ENCODE data around the gene ITPR1.
"Not testable (repeated sequence)": the region's sequence is repeated elsewhere in the genome, so short reads cannot be mapped to it uniquely, and the experiment has no call there.

The ITPR1 gene

DNA sequence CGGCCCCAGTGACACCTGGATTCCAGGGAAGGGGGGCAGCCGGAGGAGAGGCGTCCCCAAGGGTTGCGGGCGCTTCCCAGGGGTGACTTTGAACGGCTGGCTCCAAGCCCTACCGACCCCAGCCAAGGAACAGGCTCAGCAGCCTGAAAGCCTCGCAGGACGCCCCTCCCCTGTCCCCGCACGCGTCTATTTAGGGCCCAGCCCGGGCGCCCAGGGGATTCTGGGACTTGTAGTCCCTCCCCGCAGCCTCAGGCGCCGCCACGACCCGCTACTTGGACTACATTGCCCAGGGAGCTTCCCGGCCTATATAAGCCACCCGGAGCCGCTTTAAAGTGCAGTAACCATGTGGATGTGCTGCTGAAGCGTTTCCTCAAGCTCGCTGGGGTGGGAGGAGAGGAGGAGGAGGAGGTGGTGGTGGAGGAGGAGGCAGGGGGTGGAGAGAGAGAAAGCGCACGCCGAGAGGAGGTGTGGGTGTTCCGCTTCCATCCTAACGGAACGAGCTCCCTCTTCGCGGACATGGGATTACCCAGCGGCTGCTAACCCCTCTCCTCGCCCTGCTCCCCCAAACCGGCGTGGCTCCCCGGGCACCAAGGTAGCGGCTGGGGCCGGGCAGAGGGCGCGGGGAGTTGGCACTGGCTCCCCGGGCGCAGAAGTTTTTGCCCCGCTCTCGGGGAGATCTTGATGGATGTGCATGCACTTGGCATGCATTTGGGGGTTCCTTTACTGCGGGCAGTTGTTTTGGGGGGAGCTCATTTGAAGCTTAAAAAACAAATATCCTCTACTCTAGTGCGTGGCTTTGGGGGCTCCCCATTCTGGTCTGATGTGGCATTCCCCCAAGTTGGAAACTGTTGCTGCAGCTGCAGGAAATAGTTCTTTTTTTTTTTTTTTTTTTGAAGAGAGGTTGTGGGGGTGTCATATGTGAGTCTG, at the start of gene ITPR1:
ITPR1 (plus strand) TSS at position 335 of the 927 bp plus-strand sequence. CDS start 23,144 bp downstream, outside the sequence.
- DNase-seq (ENCODE audit: low read depth, low spot score) = peak; percentile 96

DNA sequence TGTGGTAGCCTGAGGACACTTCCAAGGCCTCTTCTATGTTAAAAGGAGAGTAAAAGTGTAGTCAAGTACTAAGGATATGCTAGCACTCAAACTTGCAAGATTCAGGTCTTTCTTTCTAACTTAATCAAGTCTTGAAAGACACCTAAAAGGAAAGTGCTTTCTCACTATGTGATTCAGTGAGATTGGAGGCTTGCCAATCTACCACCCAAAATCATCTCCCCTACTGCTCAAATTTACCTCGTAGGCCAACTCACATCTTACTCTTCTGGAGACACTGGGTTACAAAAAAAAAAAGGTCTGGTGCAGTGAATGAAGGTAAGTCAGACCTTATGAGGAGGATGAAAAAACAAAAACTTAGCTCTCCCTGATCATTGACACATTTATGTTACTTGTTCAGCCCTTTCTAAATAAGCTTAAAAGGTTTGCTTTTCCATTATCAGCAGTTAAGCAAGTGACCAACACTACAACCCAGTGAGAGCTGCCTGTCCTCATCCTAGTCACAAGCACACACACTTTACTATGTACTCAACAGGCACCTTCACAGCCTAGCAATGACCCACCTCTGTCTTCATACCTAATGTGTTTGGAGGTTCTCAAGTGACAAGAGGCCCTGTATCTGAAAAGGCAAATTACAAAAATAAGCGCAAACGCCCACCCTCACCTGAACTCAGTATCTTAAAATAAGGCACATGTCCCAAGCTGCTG, 45.7 kb upstream of the ITPR1 start:
- no peak for DNase-seq (ENCODE audit: low read depth, low spot score)

DNA sequence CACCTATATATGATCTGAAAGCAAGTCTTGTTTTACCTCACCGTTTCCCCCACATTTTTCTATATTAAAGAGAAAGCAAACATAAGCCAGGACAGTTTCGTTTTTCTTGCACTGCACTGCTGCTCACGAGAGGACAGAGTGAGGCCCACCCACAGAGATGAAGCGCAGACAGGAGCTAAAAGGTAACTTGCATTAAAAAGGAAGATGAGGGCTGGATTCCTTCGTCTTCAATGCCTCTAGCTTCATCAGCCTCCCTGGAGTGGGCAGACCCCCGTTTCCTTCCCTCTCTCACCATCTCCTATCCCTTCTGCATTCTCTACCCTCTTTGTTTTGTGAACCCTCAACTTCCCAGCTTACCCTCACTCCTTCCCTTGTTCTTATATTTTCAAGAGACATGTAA, 45.0 kb upstream of the ITPR1 start:
- no peak for DNase-seq (ENCODE audit: low read depth, low spot score)

DNA sequence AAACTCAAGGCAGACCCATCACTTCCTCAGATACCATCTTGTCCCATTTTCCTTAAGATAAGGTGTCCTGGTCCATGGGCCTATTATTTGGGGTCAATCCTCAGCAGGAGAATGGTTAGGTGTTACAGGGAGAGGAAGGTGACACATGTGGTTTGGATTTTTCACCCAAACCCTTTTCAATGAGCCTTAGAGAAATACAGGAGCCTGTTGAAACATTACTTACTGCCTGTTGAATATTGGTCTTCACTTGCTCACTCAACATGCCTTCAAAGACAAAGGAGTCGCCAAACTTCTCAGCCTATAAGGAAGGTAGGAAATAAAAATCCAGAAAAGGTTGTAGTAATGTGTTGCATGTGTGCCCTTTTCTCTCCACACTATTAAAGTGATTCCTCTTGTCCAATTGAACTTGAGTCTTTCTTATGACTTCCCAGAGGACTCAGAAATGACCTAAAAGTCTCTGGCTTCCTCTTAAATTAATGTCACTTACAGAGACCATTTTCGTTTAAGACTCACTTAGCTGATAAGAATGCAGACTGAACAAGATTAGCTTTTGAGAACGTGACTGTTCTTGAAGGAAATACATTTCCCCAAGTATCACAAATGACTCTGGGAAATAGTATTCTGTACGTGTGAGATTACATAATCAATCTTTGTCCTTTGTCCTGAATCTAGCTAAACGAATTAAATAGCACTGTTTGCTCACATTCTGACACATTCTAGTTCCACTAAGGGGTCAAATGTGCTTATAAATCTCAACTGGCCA, 43.9 kb upstream of the ITPR1 start:
- DNase-seq (ENCODE audit: low read depth, low spot score) = no peak

DNA sequence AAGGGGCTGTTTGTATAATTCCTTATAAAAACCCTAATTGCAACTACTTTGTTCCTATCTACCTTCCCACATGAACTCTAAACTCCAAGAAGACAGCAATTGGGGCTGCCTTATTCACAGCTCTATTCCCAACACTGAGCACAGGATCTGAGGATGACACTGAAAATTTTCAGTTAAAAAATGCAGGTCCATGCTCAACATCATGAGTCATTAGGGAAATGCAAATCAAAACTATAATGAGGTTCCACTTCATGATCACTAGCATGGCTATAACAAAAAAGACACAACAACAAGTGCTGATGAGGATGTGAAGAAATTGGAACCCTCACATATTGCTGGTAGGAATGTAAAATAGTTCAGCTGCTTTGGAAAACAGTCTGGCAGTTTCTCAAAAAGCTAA, 39.0 kb upstream of the ITPR1 start:
- DNase-seq (ENCODE audit: low read depth, low spot score) = no peak

DNA sequence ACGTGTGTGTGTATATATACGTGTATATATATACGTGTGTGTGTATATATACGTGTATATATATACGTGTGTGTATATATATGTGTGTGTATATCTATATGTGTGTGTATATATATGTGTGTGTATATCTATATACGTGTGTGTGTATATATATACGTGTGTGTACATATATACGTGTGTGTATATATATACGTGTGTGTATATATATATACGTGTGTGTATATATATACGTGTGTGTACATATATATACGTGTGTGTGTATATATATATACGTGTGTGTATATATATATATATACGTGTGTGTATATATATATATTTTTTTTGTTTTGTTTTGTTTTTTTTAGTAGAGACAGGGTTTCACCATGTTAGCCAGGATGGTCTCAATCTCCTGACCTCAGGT, 36.4 kb upstream of the ITPR1 start:
- not testable (repeated sequence) for DNase-seq (ENCODE audit: low read depth, low spot score)

DNA sequence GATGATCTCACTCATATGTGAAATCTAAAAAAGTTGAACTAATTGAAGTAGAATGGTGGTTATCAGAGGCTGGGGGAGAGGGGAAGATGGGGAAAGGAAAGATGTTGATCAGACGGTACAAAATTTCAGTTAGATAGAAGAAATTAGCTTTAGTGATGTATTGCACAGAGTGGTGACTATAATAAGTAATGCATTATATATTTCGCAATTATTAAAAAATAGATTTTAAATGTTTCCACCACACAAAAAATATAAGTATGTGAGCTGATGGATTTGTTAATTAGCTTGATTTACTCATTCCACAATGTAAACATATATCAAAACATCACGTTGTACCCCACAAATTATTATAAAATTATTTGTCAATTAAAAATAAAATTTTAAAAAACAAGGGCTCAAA, 34.2 kb upstream of the ITPR1 start:
- DNase-seq (ENCODE audit: low read depth, low spot score) = no peak

DNA sequence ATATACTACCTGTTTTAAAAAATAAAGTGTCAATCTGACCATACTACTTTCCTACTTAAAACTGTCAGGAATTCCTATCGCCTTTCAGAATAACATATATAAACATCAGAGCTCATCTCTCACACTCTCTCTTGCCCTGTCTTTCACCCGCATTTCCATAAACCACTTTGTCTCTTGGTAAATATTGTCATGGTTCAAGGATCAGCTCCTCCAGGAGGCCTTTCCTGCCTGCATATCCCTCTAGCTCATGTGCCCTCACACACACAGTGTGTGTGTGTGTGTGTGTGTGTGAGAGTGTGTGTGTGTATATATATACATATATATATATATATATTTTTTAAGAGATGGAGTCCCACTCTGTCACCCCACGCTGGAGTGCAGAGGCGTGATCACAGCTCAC, 32.8 kb upstream of the ITPR1 start:
- no peak for DNase-seq (ENCODE audit: low read depth, low spot score)

DNA sequence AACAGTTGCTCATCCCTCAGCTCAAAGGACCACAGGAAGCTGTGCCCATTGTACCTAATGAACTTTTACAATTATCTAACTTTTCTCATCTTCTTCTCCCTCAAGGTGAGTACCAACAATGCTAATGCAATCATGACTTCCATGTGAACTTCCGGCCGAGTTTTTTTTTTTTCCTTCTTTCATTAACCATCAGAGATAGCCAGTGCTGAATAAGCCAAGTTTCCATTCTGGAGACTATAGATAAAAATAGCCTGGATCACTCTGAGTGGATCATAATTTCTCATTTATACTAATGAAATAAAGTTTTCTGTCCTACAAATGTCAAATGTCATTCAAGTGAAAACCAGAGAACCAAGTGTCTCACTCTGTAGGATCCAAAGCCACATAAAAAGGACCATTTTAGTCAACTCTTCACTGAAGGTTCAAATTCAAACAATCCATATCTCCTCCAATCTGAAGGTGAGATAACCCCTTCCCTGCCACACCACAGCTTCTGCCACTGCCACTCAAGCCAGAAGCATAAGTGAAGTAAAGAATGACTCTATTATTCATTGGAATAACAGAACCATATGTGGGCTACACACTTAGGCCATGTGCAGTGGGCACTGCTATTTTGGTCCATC, 31.6 kb upstream of the ITPR1 start:
- no peak for DNase-seq (ENCODE audit: low read depth, low spot score)

DNA sequence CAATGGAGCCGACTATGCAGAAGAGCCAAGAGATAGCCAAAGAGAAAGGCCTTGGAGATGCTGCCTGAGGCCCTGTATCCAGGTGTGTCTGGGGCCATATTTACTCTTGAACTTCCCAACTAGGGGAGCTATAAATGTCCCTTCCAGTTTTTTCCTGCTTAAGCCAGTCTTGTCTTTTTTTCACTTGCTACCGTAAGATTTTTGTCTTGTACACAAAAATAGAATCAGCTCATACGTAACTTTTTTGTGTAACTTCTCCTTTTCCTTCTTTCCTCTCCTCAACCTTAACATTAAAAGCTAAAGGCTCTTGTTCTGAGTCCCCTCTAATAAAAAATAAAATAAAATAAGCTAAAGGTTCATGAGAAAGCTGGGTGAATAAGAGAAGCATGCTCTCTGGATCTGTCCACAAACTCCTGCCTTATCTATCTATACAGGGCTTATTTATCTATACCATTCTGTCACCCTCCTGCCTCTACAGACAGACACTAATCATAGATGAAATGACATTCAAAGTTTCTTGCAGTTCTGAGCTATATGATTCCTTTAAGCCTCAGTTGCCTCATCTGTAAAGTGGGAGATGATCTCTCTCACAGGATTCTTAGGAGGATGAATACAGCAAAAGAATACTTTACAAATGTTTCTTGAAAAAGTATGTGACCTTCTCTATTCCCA, 30.6 kb upstream of the ITPR1 start:
- no peak for DNase-seq (ENCODE audit: low read depth, low spot score)

DNA sequence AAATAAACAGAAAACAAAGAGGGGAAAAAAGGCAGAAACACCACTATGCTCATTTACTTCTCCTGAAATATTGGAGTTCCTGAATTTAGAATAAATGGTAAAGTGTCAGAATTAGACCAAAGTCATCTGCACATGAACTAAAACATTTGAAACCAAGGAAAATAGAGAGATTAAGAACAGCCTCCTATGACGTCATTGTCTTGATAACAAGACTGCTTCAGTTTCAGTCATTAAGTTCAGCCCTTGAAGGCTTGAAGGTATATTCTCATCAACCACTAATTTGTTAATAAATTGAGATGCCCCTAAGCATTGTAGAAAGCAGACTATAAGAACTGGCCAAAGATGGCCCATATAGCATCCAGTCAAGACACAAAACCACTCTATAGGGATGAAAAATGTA, 28.6 kb upstream of the ITPR1 start:
- DNase-seq (ENCODE audit: low read depth, low spot score) = no peak

DNA sequence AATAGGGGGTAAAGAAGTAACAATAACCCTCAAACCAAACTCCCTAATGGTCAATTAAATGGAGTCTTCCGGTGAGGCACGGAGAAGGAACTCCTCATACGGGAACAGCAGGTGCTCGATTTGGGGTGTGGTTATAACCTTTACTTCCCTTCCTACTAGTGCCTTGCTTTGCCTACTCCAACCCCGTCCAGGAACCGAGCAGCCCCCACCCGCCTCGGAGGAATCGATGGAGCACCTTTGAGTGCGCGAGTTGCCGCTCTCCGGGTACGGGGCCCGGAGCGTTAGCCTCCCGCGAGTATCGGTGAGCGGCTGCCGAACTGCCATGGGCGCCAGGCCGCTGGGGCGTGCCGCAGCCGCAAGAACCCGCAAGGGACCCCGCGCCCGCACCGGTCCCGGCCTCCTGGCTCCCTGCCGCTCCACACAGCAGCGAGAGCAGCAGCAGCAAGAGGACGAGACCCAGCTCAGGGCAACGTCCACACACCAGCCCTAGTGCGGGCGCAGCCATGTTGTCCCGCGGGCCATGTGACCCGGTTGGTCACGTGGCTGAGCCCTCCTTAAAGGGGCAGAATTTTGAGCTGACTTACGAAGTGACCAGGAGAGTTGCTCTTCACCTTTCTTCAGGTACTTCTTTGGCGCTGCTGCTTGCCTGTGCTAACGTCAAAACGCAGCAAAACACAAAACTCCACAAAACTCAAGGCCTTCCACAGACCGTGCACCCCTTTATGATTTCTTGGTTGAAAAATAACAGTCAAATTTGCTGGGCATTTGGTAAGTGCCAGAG, 26.2 kb upstream of the ITPR1 start, which contains the start of gene SUMF1:
SUMF1 (minus strand) TSS at position 529 of the 781 bp plus-strand sequence; CDS start at position 505, 24 bp downstream.
- peak; percentile 42 for DNase-seq (ENCODE audit: low read depth, low spot score)

DNA sequence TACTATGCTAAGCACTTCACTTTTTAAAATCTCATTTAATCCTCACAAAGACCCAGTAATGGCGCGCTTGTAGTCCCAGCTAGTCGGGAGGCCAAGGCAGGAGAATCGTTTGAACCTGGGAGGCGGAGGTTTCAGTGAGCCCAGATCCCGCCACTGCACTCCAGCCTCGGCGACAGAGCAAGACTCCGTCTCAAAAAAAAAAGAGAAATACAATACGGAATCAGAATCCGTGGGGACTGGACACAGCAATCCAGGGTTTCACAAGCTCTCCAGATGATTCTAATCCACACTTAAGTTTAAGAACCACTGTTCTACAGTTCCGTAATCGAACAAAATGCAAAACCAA, 25.7 kb upstream of the ITPR1 start:
- DNase-seq (ENCODE audit: low read depth, low spot score) = no peak

DNA sequence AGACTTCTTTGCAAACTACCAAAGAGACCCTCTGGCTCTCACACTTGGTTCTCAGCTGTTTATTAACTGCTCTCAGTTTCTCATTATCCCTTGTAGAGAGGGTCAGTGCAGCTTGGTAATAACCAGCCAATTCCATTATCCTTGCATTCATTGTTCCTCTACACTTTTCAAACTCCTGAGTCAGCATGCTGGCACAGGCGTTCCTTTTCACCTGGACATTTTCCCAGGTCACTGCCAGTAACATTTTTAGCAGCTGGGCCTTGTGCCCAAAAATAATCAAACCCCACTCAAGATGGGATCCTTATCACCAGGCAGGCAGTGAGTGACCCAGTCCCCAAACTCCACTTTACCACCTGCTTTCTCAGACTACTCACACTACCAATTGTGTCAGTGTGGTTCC, 21.2 kb upstream of the ITPR1 start:
- DNase-seq (ENCODE audit: low read depth, low spot score) = no peak

DNA sequence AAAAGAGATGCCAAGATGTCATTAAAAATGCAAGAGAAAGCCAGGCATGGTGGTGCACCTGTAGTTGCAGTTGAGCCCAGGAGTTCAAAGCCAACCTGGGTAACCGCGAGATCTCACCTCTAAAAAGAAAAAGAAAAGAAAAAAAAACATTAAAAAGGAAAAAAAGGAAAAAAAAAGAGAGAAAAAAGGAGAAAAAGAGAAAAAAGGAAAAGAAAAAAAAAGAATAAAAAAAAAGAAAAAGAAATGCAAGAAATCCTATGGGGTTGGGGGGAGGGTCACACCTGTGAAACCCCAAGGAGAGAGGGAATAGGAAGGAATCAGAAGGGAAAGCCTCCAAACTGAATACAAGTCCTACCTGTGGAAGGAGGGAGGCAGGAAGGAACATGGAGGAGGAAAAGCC, 20.8 kb upstream of the ITPR1 start:
- no peak for DNase-seq (ENCODE audit: low read depth, low spot score)

DNA sequence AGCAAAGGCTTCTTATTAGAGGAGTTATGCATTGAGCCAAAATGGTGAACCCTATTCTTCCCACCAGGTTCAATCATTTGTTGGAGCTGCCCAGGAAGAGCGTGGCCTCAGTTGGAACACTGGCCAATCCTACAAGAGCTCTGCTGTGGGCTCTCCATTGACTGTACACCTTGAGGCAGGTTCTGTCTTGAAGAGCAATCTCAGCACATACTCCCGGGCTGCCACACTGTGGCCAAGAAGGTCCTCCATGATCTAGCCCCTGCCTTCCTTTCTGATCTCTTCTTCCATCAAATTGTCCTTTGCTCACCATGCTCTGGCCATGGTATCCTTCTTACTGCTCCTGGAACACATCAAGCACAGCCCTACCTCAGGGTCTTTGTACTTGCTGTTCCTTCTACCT, 20.4 kb upstream of the ITPR1 start:
- no peak for DNase-seq (ENCODE audit: low read depth, low spot score)

DNA sequence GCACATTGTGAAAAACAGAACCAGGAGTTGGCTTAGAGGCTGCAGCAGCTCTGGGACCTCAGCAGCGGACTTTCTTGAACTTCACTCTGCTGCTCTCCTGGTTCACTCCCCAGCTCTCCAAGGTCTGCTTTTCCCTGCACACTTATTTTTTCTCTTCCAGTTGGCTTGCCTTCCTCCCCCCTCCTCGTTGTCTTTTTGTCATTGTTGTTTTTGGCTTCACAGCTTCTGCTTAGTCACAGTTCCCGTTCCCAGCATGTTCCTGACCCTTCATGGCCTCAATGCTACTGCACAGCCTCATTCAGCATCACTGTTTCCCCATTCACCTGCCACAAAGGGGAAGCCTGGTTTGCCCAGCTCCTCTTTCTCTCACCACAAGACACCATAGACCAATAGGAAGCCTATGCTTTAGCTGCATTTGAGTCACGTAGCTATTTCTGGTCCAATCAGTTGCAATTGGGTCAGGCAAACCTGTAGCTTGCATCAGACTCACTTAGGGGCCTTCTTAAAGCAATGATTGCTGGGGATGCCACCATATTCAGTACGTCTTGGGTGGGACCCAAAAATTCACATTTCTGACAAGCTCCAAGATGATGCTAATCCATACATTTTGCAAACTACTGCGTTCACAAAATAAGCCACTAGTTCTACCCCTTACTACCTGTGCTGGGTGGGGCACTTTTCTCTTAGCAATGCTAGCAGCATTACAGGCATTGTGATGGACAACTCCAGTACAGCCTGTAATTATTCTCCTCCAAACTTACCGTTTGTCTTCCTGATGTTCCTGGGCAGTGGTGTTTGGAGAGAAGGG, 18.3 kb upstream of the ITPR1 start:
- DNase-seq (ENCODE audit: low read depth, low spot score) = no peak

DNA sequence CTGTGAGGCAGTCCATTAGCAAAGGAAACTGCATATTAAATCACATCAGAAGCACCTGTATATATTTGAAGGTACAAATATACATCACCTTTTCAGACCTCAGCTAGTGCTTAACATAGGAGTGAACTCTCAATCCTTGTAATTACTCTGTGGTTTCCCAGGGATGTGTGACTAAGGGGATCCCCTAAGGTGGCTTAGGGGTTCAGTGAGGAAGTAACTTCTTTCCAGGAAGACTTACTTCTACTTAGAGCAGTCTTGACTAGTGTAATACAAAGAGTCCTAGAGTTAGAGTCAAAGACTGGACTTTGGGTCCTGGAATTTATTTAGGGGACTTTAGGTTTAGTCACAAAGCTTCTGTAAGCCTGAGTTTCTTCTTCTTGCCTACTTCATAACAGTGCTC, 17.3 kb upstream of the ITPR1 start:
- no peak for DNase-seq (ENCODE audit: low read depth, low spot score)

DNA sequence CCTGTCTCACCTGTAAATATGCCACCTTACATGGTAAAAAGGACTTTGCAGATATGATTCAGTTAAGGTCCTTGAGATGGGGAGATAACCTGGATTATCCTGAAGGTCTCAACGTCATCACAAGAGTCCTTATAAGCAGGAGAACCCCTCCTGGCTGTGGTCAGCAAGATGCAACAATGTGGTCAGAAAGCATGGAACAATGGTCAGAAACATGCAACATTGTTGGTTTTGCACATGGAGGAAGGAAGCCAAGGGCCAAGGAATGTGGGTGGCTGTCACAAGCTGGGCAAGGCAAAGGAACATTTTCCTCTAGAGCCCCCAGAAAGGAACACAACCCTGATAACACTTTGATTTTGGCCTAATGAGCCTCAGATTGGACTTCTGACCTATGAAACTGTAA, 16.7 kb upstream of the ITPR1 start:
- no peak for DNase-seq (ENCODE audit: low read depth, low spot score)

DNA sequence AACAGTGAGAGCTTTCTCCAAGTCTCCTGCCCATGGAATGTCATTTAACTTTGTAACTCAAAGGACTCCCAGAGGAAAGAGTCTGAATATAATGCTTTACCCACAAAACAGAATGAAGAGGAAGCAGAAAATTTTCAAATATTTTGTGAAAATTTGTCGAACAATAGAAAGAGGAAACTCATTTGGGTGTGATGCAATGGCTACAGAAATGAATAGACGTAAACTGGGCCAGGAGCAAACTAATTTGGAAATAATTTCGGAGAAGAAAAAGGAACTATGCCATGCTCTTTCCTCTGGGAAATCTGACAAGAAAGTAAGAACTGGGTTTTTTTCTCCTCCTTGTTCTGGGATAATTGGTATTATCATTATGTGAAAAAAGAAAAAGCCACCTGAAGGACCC, 14.9 kb upstream of the ITPR1 start:
- DNase-seq (ENCODE audit: low read depth, low spot score) = no peak
